Liver (tissue), 5 donors: Measurements from ENCODE around the gene XRRA1. TPM values are rescaled to one million over a fixed set of nuclear protein-coding genes. Genes with fewer than 3 reads are reported as not detected.

Experiments used
- polyA plus RNA-seq, 2 donors: library from polyadenylated mRNA; stranded (reverse) in 1 of 2; unstranded in 1 of 2; fragments of 200-250 nt in 1 of 2; fragments of >200 nt in 1 of 2; fragmentation: Nextera tagmentation in 1 of 2; extraction: Ambion mirVana in 1 of 2; gene quantifications; one replicate each; pipeline versions ENCODE4 v1.2.1 to v1.2.3, GENCODE V29; 2013 to 2015
- small RNA-seq: library from RNA; depleted of rRNA; stranded (forward); fragments of <200 nt; gene quantifications from one replicate; pipeline ENCODE3, GENCODE V24; 2014
- total RNA-seq, 2 donors: library from RNA; depleted of rRNA; stranded (reverse); fragments of >200 nt; gene quantifications; one replicate each; pipeline ENCODE4 v1.2.3, GENCODE V29; 2014
- donor health status: healthy.
- donor health status: healthy.
- donor health status: healthy.

XRRA1 gene
- total and polyA plus RNA-seq, 4 donors: 3.8 to 11.6 (median 5.6) TPM

Small RNAs within 50 kb of the gene (small RNA-seq; reads per million reads assigned to genes)
- gene RN7SL239P: not detected
- not detected for gene RNU6-216P

Other genes with a start within 250 kb of the XRRA1 start
- 1 to 10 TPM in 1 of 2 donors, not detected in 1; 1.8 TPM for gene CHRDL2, start 217.7 kb downstream of the XRRA1 start, total RNA-seq
- gene CHRDL2, start 217.7 kb downstream of the XRRA1 start, polyA plus RNA-seq: 10 to 100 TPM; 15.8 to 19.0 TPM
- gene RNF169, start 200.2 kb downstream of the XRRA1 start, total RNA-seq: 10 to 100 TPM in 1 of 2 donors, 1 to 10 TPM in 1; 8.5 to 11.0 TPM
- 1 to 10 TPM in 1 of 2 donors, under 1 TPM in 1; 0.60 to 1.6 TPM for gene RNF169, start 200.2 kb downstream of the XRRA1 start, polyA plus RNA-seq
- gene SPCS2, start 175 bp upstream of the XRRA1 start, total RNA-seq: 10 to 100 TPM; 32.4 to 34.6 TPM
- gene SPCS2, start 175 bp upstream of the XRRA1 start, polyA plus RNA-seq: 100 to 1,000 TPM in 1 of 2 donors, 10 to 100 TPM in 1; 84.6 to 186 TPM
- gene NEU3, start 39.8 kb upstream of the XRRA1 start, total RNA-seq: 1 to 10 TPM; 8.0 to 9.5 TPM
- gene NEU3, start 39.8 kb upstream of the XRRA1 start, polyA plus RNA-seq: 1 to 10 TPM; 2.7 TPM
- not detected for gene OR2AT4, start 147.8 kb upstream of the XRRA1 start, total RNA-seq
- gene OR2AT4, start 147.8 kb upstream of the XRRA1 start, polyA plus RNA-seq: not detected
- gene SLCO2B1, start 202.0 kb upstream of the XRRA1 start, total RNA-seq: 100 to 1,000 TPM in 1 of 2 donors, 10 to 100 TPM in 1; 92.1 to 184 TPM
- gene SLCO2B1, start 202.0 kb upstream of the XRRA1 start, polyA plus RNA-seq: 100 to 1,000 TPM in 1 of 2 donors, 10 to 100 TPM in 1; 52.7 to 179 TPM